Inflammatory macrophage (primary cell): ENCODE results near the gene CDRT15.
A peak's percentile ranks its signal among the peaks of the same experiment; 100 is the strongest.
"Not testable (repeated sequence)": the region's sequence is repeated elsewhere in the genome, so short reads cannot be mapped to it uniquely, and the experiment has no call there.

Experiments used
- DNase-seq, 2 donors: peaks; one replicate each; pipeline ENCODE4 v3.0.0-alpha.2; 2020 to 2022

Gene CDRT15

GRCh38 chr17:14206891-14207290 lies 29.8 kb downstream of the CDRT15 start:
- no peak for DNase-seq

- DNase-seq: no peak
These were observed 30.6 kb downstream of the CDRT15 start for GRCh38 chr17:14205992-14206461.

GRCh38 chr17:14205380-14205779 lies 31.3 kb downstream of the CDRT15 start:
- no peak for DNase-seq

GRCh38 chr17:14204546-14204945 lies 32.1 kb downstream of the CDRT15 start:
- no peak for DNase-seq

GRCh38 chr17:14204084-14204483 lies 32.6 kb downstream of the CDRT15 start:
- no peak for DNase-seq

DNA sequence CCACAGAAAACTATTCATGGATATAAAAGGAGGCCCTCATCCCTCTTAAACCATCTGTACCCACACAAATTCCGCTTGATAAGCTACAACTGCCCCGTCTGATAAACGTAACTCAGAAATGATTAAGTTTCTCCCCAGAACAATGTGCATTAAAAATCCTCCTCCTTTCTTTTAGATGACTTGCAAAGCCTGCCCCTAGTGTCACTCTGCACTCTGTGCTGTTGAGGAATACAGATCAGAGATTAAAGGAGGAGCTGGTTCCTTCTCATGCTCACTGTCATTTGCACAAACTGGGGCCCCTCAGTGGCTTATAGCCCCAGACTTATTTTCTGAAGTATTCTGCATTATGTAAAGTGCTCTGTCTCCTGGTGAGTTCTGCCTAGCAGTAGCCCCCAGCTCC lies 33.3 kb downstream of the CDRT15 start:
- no peak for DNase-seq

- DNase-seq: no peak
These were observed 34.1 kb downstream of the CDRT15 start for GRCh38 chr17:14202388-14203166.

DNA sequence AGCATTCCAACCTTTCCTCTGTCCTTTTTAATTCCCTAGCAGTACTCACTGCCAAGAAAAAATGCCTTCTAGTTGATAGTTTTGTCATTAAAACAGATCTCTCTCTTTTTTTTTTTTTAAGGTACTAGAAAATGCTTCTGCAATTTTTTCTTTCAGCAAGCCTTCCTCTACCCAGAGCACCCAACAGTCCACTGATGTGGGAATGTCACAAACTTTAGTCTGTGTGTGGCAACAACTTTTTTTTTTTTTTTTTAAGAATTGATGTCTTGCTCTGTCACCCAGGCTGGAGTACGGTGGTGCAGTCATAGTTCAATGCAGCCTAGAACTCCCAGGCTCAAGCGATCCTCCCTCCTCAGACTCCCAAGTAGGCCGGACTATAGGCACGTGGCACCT lies 34.7 kb downstream of the CDRT15 start:
- peak; percentile 54 to 80 for DNase-seq

- peak; percentile 84 to 88 for DNase-seq
These were observed 35.4 kb downstream of the CDRT15 start for GRCh38 chr17:14201021-14201987.

GRCh38 chr17:14200354-14200753 lies 36.3 kb downstream of the CDRT15 start:
- no peak for DNase-seq

GRCh38 chr17:14199601-14200000 lies 37.1 kb downstream of the CDRT15 start:
- peak in 1 of 2 donors; percentile 12 for DNase-seq

DNA sequence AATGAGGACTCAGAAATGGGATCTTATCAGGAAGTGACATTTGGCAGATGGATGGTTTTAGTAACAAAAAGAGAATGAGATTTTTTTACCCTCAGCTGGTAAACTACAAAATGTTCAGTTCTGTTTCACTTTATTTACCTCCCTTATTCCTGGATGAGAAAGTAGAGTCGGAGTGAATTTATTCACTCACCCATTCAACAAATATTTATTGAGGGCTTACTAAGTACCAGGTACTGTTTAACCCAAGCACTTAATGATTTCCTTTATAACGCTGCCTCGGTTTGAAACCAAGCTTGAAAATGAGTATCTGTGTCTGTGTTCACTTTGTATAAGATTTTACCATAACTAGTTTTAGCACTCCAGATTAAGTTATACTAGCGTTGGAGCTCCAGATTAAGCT lies 38.1 kb downstream of the CDRT15 start:
- no peak for DNase-seq

GRCh38 chr17:14198013-14198412 lies 38.6 kb downstream of the CDRT15 start:
- no peak for DNase-seq

DNA sequence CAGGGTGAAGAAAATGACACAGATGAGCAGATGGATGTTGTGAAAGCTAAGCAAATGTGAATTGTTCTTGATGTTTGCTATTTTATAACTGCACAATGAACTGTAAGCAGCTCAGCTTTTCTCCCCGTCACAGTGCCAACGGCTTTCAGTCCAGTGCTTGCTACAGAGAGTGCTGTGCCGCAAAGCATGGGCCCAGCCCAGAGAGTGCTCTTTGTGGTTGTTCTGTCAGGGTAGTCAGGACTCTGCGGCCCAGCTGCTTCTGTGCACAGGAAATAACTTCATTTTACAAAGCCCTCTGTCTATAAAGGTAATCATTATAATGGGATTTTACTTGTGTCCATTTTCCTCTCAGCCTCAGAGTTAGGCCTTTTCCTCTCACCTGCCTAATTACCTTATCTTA lies 39.1 kb downstream of the CDRT15 start:
- DNase-seq: no peak

- DNase-seq: no peak
These were observed 39.6 kb downstream of the CDRT15 start for GRCh38 chr17:14197057-14197456.

GRCh38 chr17:14196377-14196997 lies 40.2 kb downstream of the CDRT15 start:
- no peak for DNase-seq

- DNase-seq: not testable (repeated sequence)
These were observed 43.9 kb downstream of the CDRT15 start for GRCh38 chr17:14192636-14193344.

DNA sequence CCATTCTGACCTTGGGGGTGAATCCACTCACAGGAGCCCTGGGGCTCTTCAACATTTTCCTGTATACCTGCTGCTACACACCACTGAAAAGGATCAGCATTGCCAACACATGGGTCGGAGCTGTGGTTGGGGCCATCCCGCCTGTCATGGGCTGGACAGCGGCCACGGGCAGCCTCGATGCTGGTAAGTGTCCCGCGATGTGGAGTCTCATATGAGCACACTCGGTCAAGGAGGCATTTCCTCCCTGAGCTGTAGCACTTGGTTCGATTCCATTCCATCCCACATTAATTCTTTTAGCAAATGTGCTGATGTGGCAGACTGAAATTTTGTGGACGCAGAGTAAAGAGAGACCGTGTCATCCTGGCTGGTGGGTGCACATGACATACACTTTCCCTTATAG lies 44.6 kb downstream of the CDRT15 start:
- DNase-seq: not testable (repeated sequence)

GRCh38 chr17:14191469-14191868 lies 45.2 kb downstream of the CDRT15 start:
- DNase-seq: not testable (repeated sequence)

- not testable (repeated sequence) for DNase-seq
These were observed 45.9 kb downstream of the CDRT15 start for GRCh38 chr17:14190774-14191173.

GRCh38 chr17:14186443-14186842 lies 50.2 kb downstream of the CDRT15 start:
- DNase-seq: not testable (repeated sequence)
